HG02588 (cell line): ENCODE data around the gene CIBAR2.
A peak's percentile ranks its signal among the peaks of the same experiment; 100 is the strongest.
"Not testable (repeated sequence)": the region's sequence is repeated elsewhere in the genome, so short reads cannot be mapped to it uniquely, and the experiment has no call there.

ENCODE experiments used
- ATAC-seq: cut with Tn5 transposase; IDR thresholded peaks from one replicate; pipeline ENCODE4 v1.9.1; 2021; ENCODE audit warnings: mild to moderate bottlenecking, moderate library complexity; ENCODE audit not compliant: unreplicated experiment

Gene CIBAR2

GRCh38 chr16:85064186-85064585, 48.1 kb downstream of the CIBAR2 start:
- ATAC-seq: no peak

- no peak for ATAC-seq
Observed at GRCh38 chr16:85062845-85063244, 49.4 kb downstream of the CIBAR2 start.

GRCh38 chr16:85062323-85062722, 49.9 kb downstream of the CIBAR2 start:
- ATAC-seq: no peak

GRCh38 chr16:85061566-85061965, 50.7 kb downstream of the CIBAR2 start:
- ATAC-seq: no peak

- ATAC-seq: no peak
Observed at GRCh38 chr16:85058909-85059308, 53.4 kb downstream of the CIBAR2 start.

- ATAC-seq: no peak
Observed at GRCh38 chr16:85057948-85058347, 54.3 kb downstream of the CIBAR2 start.

GRCh38 chr16:85057212-85057889, 54.9 kb downstream of the CIBAR2 start:
- ATAC-seq: no peak

GRCh38 chr16:85056211-85056748, 56.0 kb downstream of the CIBAR2 start:
- no peak for ATAC-seq

GRCh38 chr16:85055493-85056210, 56.6 kb downstream of the CIBAR2 start:
- peak; percentile 77 for ATAC-seq

- ATAC-seq: no peak
Observed at GRCh38 chr16:85054948-85055492, 57.3 kb downstream of the CIBAR2 start.

GRCh38 chr16:85054321-85054720, 58.0 kb downstream of the CIBAR2 start:
- ATAC-seq: not testable (repeated sequence)

GRCh38 chr16:85052536-85052935, 59.7 kb downstream of the CIBAR2 start:
- no peak for ATAC-seq

- ATAC-seq: no peak
Observed at GRCh38 chr16:85051683-85052082, 60.6 kb downstream of the CIBAR2 start.

GRCh38 chr16:85051067-85051581, 61.1 kb downstream of the CIBAR2 start:
- ATAC-seq: no peak

GRCh38 chr16:85049706-85050305, 62.5 kb downstream of the CIBAR2 start:
- ATAC-seq: no peak

- ATAC-seq: no peak
Observed at GRCh38 chr16:85048921-85049562, 63.2 kb downstream of the CIBAR2 start.
